GM18505 (cell line): Measurements from ENCODE around the gene NOL11.
"Not testable (repeated sequence)": the region's sequence is repeated elsewhere in the genome, so short reads cannot be mapped to it uniquely, and the experiment has no call there.

Experiments
- ATAC-seq: cut with Tn5 transposase; IDR thresholded peaks from one replicate; pipeline ENCODE4 v1.9.1; 2021; ENCODE audit not compliant: unreplicated experiment
- POLR2A ChIP-seq: IDR thresholded peaks from 4 replicates; pipeline ENCODE4 v1.6.1; 2011; ENCODE audit warnings: borderline replicate concordance; ENCODE audit not compliant: insufficient read depth, insufficient read length; ENCODE audit errors: extremely low read depth

NOL11 gene

GRCh38 chr17:67718325-67718941 lies 697 bp downstream of the NOL11 start:
- no peak for TF ChIP-seq POLR2A
- no peak for ATAC-seq

- TF ChIP-seq POLR2A: no peak
- no peak for ATAC-seq
These were observed 7.6 kb downstream of the NOL11 start for GRCh38 chr17:67725373-67725791.

GRCh38 chr17:67725807-67726206 lies 8.1 kb downstream of the NOL11 start:
- no peak for ATAC-seq

GRCh38 chr17:67727152-67728039 lies 9.7 kb downstream of the NOL11 start:
- not testable (repeated sequence) for ATAC-seq

More at GRCh38 chr17:67725807-67726206, 8.1 kb downstream of the NOL11 start:
- no peak for TF ChIP-seq POLR2A

GRCh38 chr17:67729903-67730302 lies 12.2 kb downstream of the NOL11 start:
- no peak for TF ChIP-seq POLR2A
- no peak for ATAC-seq

- no peak for ATAC-seq
- TF ChIP-seq POLR2A: no peak
These were observed 13.0 kb downstream of the NOL11 start for GRCh38 chr17:67730731-67731130.

- ATAC-seq: no peak
- TF ChIP-seq POLR2A: no peak
These were observed 15.7 kb downstream of the NOL11 start for GRCh38 chr17:67733449-67733848.

GRCh38 chr17:67737145-67737544 lies 19.4 kb downstream of the NOL11 start:
- no peak for ATAC-seq

GRCh38 chr17:67742025-67742424 lies 24.3 kb downstream of the NOL11 start:
- ATAC-seq: no peak
- no peak for TF ChIP-seq POLR2A

More at GRCh38 chr17:67737145-67737544, 19.4 kb downstream of the NOL11 start:
- no peak for TF ChIP-seq POLR2A

GRCh38 chr17:67746704-67747571 lies 29.2 kb downstream of the NOL11 start:
- TF ChIP-seq POLR2A: no peak
- ATAC-seq: no peak

- ATAC-seq: no peak
- no peak for TF ChIP-seq POLR2A
These were observed 30.0 kb downstream of the NOL11 start for GRCh38 chr17:67747681-67748235.

- no peak for ATAC-seq
- no peak for TF ChIP-seq POLR2A
These were observed 32.3 kb downstream of the NOL11 start for GRCh38 chr17:67750067-67750466.

- no peak for TF ChIP-seq POLR2A
- no peak for ATAC-seq
These were observed 33.7 kb downstream of the NOL11 start for GRCh38 chr17:67751101-67752074.

- not testable (repeated sequence) for ATAC-seq
These were observed 34.4 kb downstream of the NOL11 start for GRCh38 chr17:67752160-67752559.
